H9 (cell line): ENCODE data around the gene METTL17. TPM values are rescaled to one million over a fixed set of nuclear protein-coding genes. Genes with fewer than 3 reads are reported as not detected.

ENCODE experiments used
- DNase-seq: peaks from one replicate; pipeline ENCODE4 v3.0.0-alpha.2; 2017
- H2AFZ ChIP-seq: one replicate; pipeline ENCODE4 v1.6.1; 2013; ENCODE audit warnings: mild to moderate bottlenecking, low read length, control low read depth, moderate library complexity
- H2AK5ac ChIP-seq: 2 replicates; pipeline ENCODE4 v1.6.1; 2013; ENCODE audit warnings: low read length, control low read depth, mixed read lengths; ENCODE audit not compliant: insufficient read length
- H2BK120ac ChIP-seq: one replicate; pipeline ENCODE4 v1.6.1; 2013; ENCODE audit warnings: low read depth, mild to moderate bottlenecking, low read length, control low read depth, inconsistent platforms; ENCODE audit not compliant: poor library complexity, severe bottlenecking
- H2BK12ac ChIP-seq: 2 replicates; pipeline ENCODE4 v1.6.1; 2013; ENCODE audit warnings: low read length, control low read depth, mixed read lengths, low read depth; ENCODE audit not compliant: insufficient read length
- H2BK15ac ChIP-seq: 2 replicates; pipeline ENCODE4 v1.6.1; 2013; ENCODE audit warnings: low read depth, low read length, control low read depth
- H2BK20ac ChIP-seq: one replicate; pipeline ENCODE4 v1.6.1; 2013; ENCODE audit warnings: low read depth, mild to moderate bottlenecking, low read length, control low read depth, inconsistent platforms; ENCODE audit not compliant: poor library complexity, severe bottlenecking
- H2BK5ac ChIP-seq: 2 replicates; pipeline ENCODE4 v1.6.1; 2013; ENCODE audit warnings: low read length, control low read depth, mixed read lengths; ENCODE audit not compliant: insufficient read length
- H3K14ac ChIP-seq: 2 replicates; pipeline ENCODE4 v1.6.1; 2013; ENCODE audit warnings: low read length, control low read depth; ENCODE audit not compliant: insufficient read depth
- H3K18ac ChIP-seq: 2 replicates; pipeline ENCODE4 v1.6.1; 2013; ENCODE audit warnings: low read depth, mild to moderate bottlenecking, mixed read lengths, low read length, control low read depth; ENCODE audit not compliant: insufficient read length
- H3K23ac ChIP-seq: 2 replicates; pipeline ENCODE4 v1.6.1; 2013; ENCODE audit warnings: low read length, control low read depth, mixed read lengths, low read depth; ENCODE audit not compliant: insufficient read length
- H3K23me2 ChIP-seq: 2 replicates; pipeline ENCODE4 v1.6.1; 2013; ENCODE audit warnings: low read depth, mild to moderate bottlenecking, mixed read lengths, low read length, control low read depth; ENCODE audit not compliant: insufficient read length, poor library complexity, severe bottlenecking
- H3K27ac ChIP-seq: 2 replicates; pipeline ENCODE4 v1.5.1; 2013; ENCODE audit warnings: low read length, control low read depth, mixed read lengths, low read depth; ENCODE audit not compliant: insufficient read length
- H3K27me3 ChIP-seq: 2 replicates; pipeline ENCODE4 v1.6.1; 2013; ENCODE audit warnings: low read length, control low read depth, inconsistent platforms; ENCODE audit not compliant: insufficient read depth
- H3K4ac ChIP-seq: 2 replicates; pipeline ENCODE4 v1.6.1; 2013; ENCODE audit warnings: low read depth, mild to moderate bottlenecking, control low read depth, inconsistent platforms, low read length, moderate library complexity
- H3K4me1 ChIP-seq: 2 replicates; pipeline ENCODE4 v1.6.1; 2013; ENCODE audit warnings: low read length, control low read depth, inconsistent platforms; ENCODE audit not compliant: insufficient read depth
- H3K4me2 ChIP-seq: 2 replicates; pipeline ENCODE4 v1.6.1; 2013; ENCODE audit warnings: low read length, control low read depth, mixed read lengths; ENCODE audit not compliant: insufficient read length, insufficient read depth
- H3K56ac ChIP-seq: 2 replicates; pipeline ENCODE4 v1.6.1; 2013; ENCODE audit warnings: low read depth, mild to moderate bottlenecking, mixed read lengths, low read length, control low read depth; ENCODE audit not compliant: insufficient read length
- H3K79me1 ChIP-seq: 2 replicates; pipeline ENCODE4 v1.6.1; 2013; ENCODE audit warnings: low read depth, mild to moderate bottlenecking, moderate library complexity, low read length, control low read depth, inconsistent platforms; ENCODE audit not compliant: insufficient read depth, poor library complexity, severe bottlenecking
- H3K79me2 ChIP-seq: 2 replicates; pipeline ENCODE4 v1.6.1; 2013; ENCODE audit warnings: low read length, control low read depth, inconsistent platforms; ENCODE audit not compliant: insufficient read depth
- H3K9ac ChIP-seq: 2 replicates; pipeline ENCODE4 v1.6.1; 2013; ENCODE audit warnings: low read length, control low read depth, mixed read lengths; ENCODE audit not compliant: insufficient read length; ENCODE audit errors: extremely low read depth
- H3K9me3 ChIP-seq: one replicate; pipeline ENCODE4 v1.6.1; 2013; ENCODE audit warnings: low read depth, low read length, inconsistent platforms; ENCODE audit not compliant: control insufficient read depth
- H3T11ph ChIP-seq: one replicate; pipeline ENCODE4 v1.6.1; 2013; ENCODE audit warnings: mild to moderate bottlenecking, low read length, control low read depth, inconsistent platforms
- H4K20me1 ChIP-seq: one replicate; pipeline ENCODE4 v1.6.1; 2013; ENCODE audit not compliant: control insufficient read depth, insufficient read length, insufficient read depth
- H4K5ac ChIP-seq: 2 replicates; pipeline ENCODE4 v1.6.1; 2013; ENCODE audit warnings: low read depth, mild to moderate bottlenecking, mixed read lengths, low read length, control low read depth; ENCODE audit not compliant: insufficient read length
- H4K8ac ChIP-seq: replicated peaks from 2 replicates; pipeline ENCODE4 v1.6.1; 2013; ENCODE audit warnings: low read length, control low read depth, mixed read lengths, low read depth; ENCODE audit not compliant: insufficient read length
- H4K91ac ChIP-seq: 2 replicates; pipeline ENCODE4 v1.6.1; 2013; ENCODE audit warnings: low read depth, mild to moderate bottlenecking, moderate library complexity, mixed read lengths, low read length, control low read depth; ENCODE audit not compliant: insufficient read length
- H3K27ac Mint-ChIP-seq, 3 experiments: 2 replicates in 2 of 3; 3 replicates in 1 of 3; pipeline ENCODE4 v1.8.0; 2020 to 2021; ENCODE audit warnings: mixed read lengths in 3 of 3, mild to moderate bottlenecking in 1 of 3, moderate library complexity in 1 of 3
- H3K27me3 Mint-ChIP-seq: 2 replicates; pipeline ENCODE4 v1.8.0; 2021; ENCODE audit warnings: low read depth, mild to moderate bottlenecking, moderate library complexity, mixed read lengths
- H3K36me3 Mint-ChIP-seq, 3 experiments: 2 replicates in 2 of 3; 3 replicates in 1 of 3; pipeline ENCODE4 v1.8.0; 2020 to 2021; ENCODE audit warnings: low read depth in 3 of 3, mixed read lengths in 3 of 3; ENCODE audit not compliant: insufficient read depth in 1 of 3
- H3K4me1 Mint-ChIP-seq, 2 experiments: 2 replicates each; pipeline ENCODE4 v1.8.0; 2020; ENCODE audit warnings: mixed read lengths in 2 of 2
- H3K4me3 Mint-ChIP-seq, 2 experiments: 2 replicates in 1 of 2; 3 replicates in 1 of 2; pipeline ENCODE4 v1.8.0; 2020 to 2021; ENCODE audit warnings: mild to moderate bottlenecking in 2 of 2, mixed read lengths in 2 of 2, moderate library complexity in 1 of 2
- H3K9me3 Mint-ChIP-seq, 2 experiments: 2 replicates in 1 of 2; 3 replicates in 1 of 2; pipeline ENCODE4 v1.8.0; 2020; ENCODE audit warnings: mild to moderate bottlenecking in 2 of 2, mixed read lengths in 2 of 2, moderate library complexity in 1 of 2
- WGBS: extraction: QIAGEN DNeasy Blood & Tissue Kit; methylation state at CpG from one replicate; pipeline ENCODE4 v1.1.7; 2013; ENCODE audit warnings: missing lambda C conversion rate, low lambda C conversion rate, mixed read lengths; ENCODE audit not compliant: insufficient read length; ENCODE audit errors: extremely low coverage; 5-methylcytosine and 5-hydroxymethylcytosine counted together
- total RNA-seq: library from RNA; stranded (reverse); gene quantifications from 2 replicates; pipeline ENCODE4 v1.2.1, GENCODE V29; 2021
- TF ChIP-seq, protein P1 (sequence below): fragments of 200-600 bp; sonication (generic); conservative IDR thresholded peaks from 3 replicates; pipeline ENCODE4 v1.8.0; 2021; ENCODE audit warnings: antibody characterized with exemption, mild to moderate bottlenecking

The METTL17 gene
- total RNA-seq, 1 experiment from 2014 or later, result 81.4 TPM

DNA sequence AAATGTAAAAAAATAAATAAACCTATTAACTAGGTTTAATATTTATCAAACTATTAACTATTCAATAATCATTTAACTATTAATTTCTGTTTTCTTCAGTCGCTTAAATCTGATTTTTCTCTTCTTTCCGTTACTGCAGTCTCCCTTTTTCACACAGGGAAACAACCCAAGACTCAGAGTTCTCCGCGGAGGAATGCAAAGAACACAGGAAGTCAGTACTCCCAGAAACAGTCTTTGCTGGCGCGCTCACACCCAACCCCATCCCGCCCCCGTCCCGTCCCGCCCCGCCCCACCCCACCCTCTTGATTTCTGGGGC lies 351 bp upstream of the METTL17 start:
- Histone ChIP-seq H2BK15ac (no peak overlapping the region), H3K79me2 (no peaks in the 10 kb centered on the region; the same call in 1 of the 2 replicates), H4K8ac (no peak overlapping the region), H3K23ac (no peak overlapping the region), H2AK5ac (no peak overlapping the region), H3K4me1 (peaks cover 3% of the 10 kb centered on the region), H3K23me2 (no peaks in the 10 kb centered on the region), H3K79me1 (no peaks in the 10 kb centered on the region), H3K4ac (no peak overlapping the region), H3K27ac (no peak overlapping the region), H2BK12ac (no peak overlapping the region), H3K56ac (no peak overlapping the region), H3K27me3 (no peaks in the 10 kb centered on the region), H3K18ac (no peak overlapping the region), H3T11ph (no peak overlapping the region), H3K14ac (no peak overlapping the region), H2BK5ac (no peak overlapping the region), H3K9ac (no peak overlapping the region), H2BK120ac (no peak overlapping the region), H3K4me2 (peak overlapping the region; percentile 70), H2BK20ac (no peak overlapping the region), H4K91ac (no peak overlapping the region), H4K20me1 (no peaks in the 10 kb centered on the region), H3K9me3 (no peaks in the 10 kb centered on the region), H2AFZ (no peak overlapping the region), H4K5ac (no peak overlapping the region)
- WGBS, result no CpG with 5 or more reads among the region's 11 CpGs
- H3K36me3 Mint-ChIP-seq, result peaks cover 18 to 31% (median 31%) of the 10 kb centered on the region in 3 experiments; a peak in 6 of 7 replicates
- H3K27ac Mint-ChIP-seq, result peak overlapping the region; percentile 90 to 98 (median 92); a peak in 5 of 7 replicates
- TF ChIP-seq, protein P1, sequence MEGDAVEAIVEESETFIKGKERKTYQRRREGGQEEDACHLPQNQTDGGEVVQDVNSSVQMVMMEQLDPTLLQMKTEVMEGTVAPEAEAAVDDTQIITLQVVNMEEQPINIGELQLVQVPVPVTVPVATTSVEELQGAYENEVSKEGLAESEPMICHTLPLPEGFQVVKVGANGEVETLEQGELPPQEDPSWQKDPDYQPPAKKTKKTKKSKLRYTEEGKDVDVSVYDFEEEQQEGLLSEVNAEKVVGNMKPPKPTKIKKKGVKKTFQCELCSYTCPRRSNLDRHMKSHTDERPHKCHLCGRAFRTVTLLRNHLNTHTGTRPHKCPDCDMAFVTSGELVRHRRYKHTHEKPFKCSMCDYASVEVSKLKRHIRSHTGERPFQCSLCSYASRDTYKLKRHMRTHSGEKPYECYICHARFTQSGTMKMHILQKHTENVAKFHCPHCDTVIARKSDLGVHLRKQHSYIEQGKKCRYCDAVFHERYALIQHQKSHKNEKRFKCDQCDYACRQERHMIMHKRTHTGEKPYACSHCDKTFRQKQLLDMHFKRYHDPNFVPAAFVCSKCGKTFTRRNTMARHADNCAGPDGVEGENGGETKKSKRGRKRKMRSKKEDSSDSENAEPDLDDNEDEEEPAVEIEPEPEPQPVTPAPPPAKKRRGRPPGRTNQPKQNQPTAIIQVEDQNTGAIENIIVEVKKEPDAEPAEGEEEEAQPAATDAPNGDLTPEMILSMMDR, result no peak
- DNase-seq, result no peak
- peaks cover 9 to 12% of the 10 kb centered on the region in 2 experiments for H3K4me1 Mint-ChIP-seq
- H3K27me3 Mint-ChIP-seq, result peaks cover 6% of the 10 kb centered on the region
- no peaks in the 10 kb centered on the region for H3K9me3 Mint-ChIP-seq
- H3K4me3 Mint-ChIP-seq, result peak overlapping the region; percentile 94 to 95
